ENCODE results near the gene FAS.
A peak's percentile ranks its signal among the peaks of the same experiment; 100 is the strongest.

Gene FAS

GRCh38 chr10:88974012-88974411 lies 16.6 kb upstream of the FAS start:
- DNase-seq: no peak

GRCh38 chr10:88974446-88975376 lies 15.9 kb upstream of the FAS start:
- DNase-seq: no peak

GRCh38 chr10:88975377-88975720 lies 15.2 kb upstream of the FAS start:
- no peak for DNase-seq

- DNase-seq: no peak
Measured at GRCh38 chr10:88978463-88978862, 12.1 kb upstream of the FAS start.

- peak; percentile 92 for DNase-seq
Measured at GRCh38 chr10:88979153-88979562, 11.4 kb upstream of the FAS start.

GRCh38 chr10:88979603-88980002 lies 11.0 kb upstream of the FAS start:
- DNase-seq: no peak

GRCh38 chr10:88980247-88980646 lies 10.4 kb upstream of the FAS start:
- DNase-seq: peak; percentile 82

- no peak for DNase-seq
Measured at GRCh38 chr10:88980800-88981199, 9.8 kb upstream of the FAS start.

- DNase-seq: no peak
Measured at GRCh38 chr10:88981435-88981834, 9.2 kb upstream of the FAS start.

- DNase-seq: no peak
Measured at GRCh38 chr10:88982366-88982765, 8.2 kb upstream of the FAS start.

- no peak for DNase-seq
Measured at GRCh38 chr10:88983206-88983605, 7.4 kb upstream of the FAS start.

GRCh38 chr10:88983939-88984338 lies 6.7 kb upstream of the FAS start:
- DNase-seq: no peak

- no peak for DNase-seq
Measured at GRCh38 chr10:88984525-88984924, 6.1 kb upstream of the FAS start.

GRCh38 chr10:88986549-88987242 lies 3.9 kb upstream of the FAS start:
- no peak for DNase-seq

- no peak for DNase-seq
Measured at GRCh38 chr10:88987243-88987725, 3.3 kb upstream of the FAS start.

GRCh38 chr10:88987840-88988239 lies 2.8 kb upstream of the FAS start:
- no peak for DNase-seq

- DNase-seq: no peak
Measured at GRCh38 chr10:88989423-88989822, 1.2 kb upstream of the FAS start.

- DNase-seq: no peak
Measured at GRCh38 chr10:88989824-88990383, 694 bp upstream of the FAS start.

- DNase-seq: peak; percentile 80
Measured at GRCh38 chr10:88991161-88991898, 732 bp downstream of the FAS start.

GRCh38 chr10:88991899-88992320 lies 1.3 kb downstream of the FAS start:
- no peak for DNase-seq

- no peak for DNase-seq
Measured at GRCh38 chr10:88992921-88993524, 2.4 kb downstream of the FAS start.

- DNase-seq: no peak
Measured at GRCh38 chr10:88994019-88994418, 3.4 kb downstream of the FAS start.
